Ishikawa (cell line): ENCODE results near the gene VASN.

Source experiments
- CEBPB ChIP-seq: IDR thresholded peaks from 2 replicates; pipeline ENCODE4 v1.6.1; 2012
- CREB1 ChIP-seq: IDR thresholded peaks from 2 replicates; pipeline ENCODE4 v1.6.1; 2012; ENCODE audit warnings: low read depth
- EP300 ChIP-seq: IDR thresholded peaks from 2 replicates; pipeline ENCODE4 v1.6.1; 2012; ENCODE audit warnings: borderline replicate concordance
- FOXM1 ChIP-seq: IDR thresholded peaks from 2 replicates; pipeline ENCODE4 v1.6.1; 2012; ENCODE audit warnings: low read depth, borderline replicate concordance
- MAX ChIP-seq: IDR thresholded peaks from 2 replicates; pipeline ENCODE4 v1.6.1; 2012
- NFIC ChIP-seq: IDR thresholded peaks from 2 replicates; pipeline ENCODE4 v1.6.1; 2012
- RAD21 ChIP-seq: IDR thresholded peaks from 2 replicates; pipeline ENCODE4 v1.6.1; 2012; ENCODE audit warnings: low read depth
- REST ChIP-seq: IDR thresholded peaks from 2 replicates; pipeline ENCODE4 v1.6.1; 2012; ENCODE audit warnings: low read depth, mild to moderate bottlenecking
- TCF12 ChIP-seq: IDR thresholded peaks from 2 replicates; pipeline ENCODE4 v1.6.1; 2012; ENCODE audit warnings: low read depth
- TEAD4 ChIP-seq: IDR thresholded peaks from 2 replicates; pipeline ENCODE4 v1.6.1; 2012
- USF1 ChIP-seq: IDR thresholded peaks from 2 replicates; pipeline ENCODE4 v1.6.1; 2012
- ZBTB7A ChIP-seq: IDR thresholded peaks from 2 replicates; pipeline ENCODE4 v1.6.1; 2012; ENCODE audit warnings: low read depth

- TF ChIP-seq TCF12 (no peak), CREB1 (no peak), ZBTB7A (no peak), EP300 (no peak), MAX (no peak), FOXM1 (no peak), REST (no peak), NFIC (no peak), TEAD4 (no peak), RAD21 (no peak), USF1 (no peak), CEBPB (no peak)
Measured at GRCh38 chr16:4358236-4358635, 13.4 kb upstream of the VASN start.
